Sigmoid colon (tissue), 3 donors: ENCODE results near the gene BLMH.

ENCODE experiments used
- POLR2A ChIP-seq, 2 donors: fragments of 450-650 bp; IDR thresholded peaks; one replicate each; pipeline ENCODE4 v1.6.1; 2016; ENCODE audit warnings: antibody characterized with exemption in 2 of 2, mild to moderate bottlenecking in 2 of 2, moderate library complexity in 2 of 2
- TF ChIP-seq, protein P1 (sequence below), 4 experiments: fragments of 450-650 bp in 3 of 4; fragments of 200-600 bp in 1 of 4; IDR thresholded peaks; one replicate each; pipeline ENCODE4 v1.5.1; 2016 to 2019; ENCODE audit warnings: antibody characterized with exemption in 4 of 4, mild to moderate bottlenecking in 3 of 4, moderate library complexity in 2 of 4

DNA sequence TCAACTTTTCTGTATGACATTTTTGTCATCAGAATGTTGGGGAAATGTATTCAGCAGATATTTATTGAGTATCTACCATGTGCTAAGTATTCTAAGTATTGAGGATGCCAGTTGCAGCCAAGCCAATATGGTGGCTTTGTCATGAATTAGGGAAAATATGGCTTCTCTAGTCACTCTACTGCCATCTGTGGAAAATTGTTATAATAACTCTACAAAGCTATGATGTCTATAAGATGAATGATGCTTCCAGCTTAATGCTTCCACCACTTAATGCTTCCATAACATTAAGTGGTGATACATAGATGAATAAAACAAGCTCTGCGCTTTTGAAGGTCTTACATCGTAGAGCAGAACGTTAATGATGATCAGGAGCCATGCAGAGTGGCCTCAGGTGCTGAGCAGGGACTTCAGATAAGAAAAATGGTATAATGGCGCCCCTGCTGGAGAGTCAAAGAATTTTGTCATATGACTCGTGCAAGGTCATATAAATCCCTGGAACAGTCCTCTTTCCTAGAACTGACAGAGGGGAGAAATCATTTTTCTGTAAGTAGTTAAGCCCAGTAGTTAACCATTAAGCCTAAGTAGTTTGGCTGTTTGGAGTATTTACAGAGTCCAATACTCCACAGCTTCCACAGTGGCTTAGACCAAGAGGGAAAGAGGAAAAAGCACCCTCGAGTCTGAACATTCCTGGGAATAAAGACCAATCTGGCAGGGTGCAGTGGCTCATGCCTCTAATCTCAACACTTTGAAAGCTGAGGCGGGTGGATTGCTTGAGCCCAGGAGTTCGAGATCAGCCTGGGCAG, 44.8 kb upstream of the BLMH start:
- TF ChIP-seq POLR2A (IDR thresholded peaks at IDR 0.05): no peak
- TF ChIP-seq, protein P1, sequence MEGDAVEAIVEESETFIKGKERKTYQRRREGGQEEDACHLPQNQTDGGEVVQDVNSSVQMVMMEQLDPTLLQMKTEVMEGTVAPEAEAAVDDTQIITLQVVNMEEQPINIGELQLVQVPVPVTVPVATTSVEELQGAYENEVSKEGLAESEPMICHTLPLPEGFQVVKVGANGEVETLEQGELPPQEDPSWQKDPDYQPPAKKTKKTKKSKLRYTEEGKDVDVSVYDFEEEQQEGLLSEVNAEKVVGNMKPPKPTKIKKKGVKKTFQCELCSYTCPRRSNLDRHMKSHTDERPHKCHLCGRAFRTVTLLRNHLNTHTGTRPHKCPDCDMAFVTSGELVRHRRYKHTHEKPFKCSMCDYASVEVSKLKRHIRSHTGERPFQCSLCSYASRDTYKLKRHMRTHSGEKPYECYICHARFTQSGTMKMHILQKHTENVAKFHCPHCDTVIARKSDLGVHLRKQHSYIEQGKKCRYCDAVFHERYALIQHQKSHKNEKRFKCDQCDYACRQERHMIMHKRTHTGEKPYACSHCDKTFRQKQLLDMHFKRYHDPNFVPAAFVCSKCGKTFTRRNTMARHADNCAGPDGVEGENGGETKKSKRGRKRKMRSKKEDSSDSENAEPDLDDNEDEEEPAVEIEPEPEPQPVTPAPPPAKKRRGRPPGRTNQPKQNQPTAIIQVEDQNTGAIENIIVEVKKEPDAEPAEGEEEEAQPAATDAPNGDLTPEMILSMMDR (IDR thresholded peaks at IDR 0.05): peak in 1 of 4 experiments; percentile 54
